ENCODE results near the gene PLCD4. TPM values are rescaled to one million over a fixed set of nuclear protein-coding genes. Genes with fewer than 3 reads are reported as not detected.
A peak's percentile ranks its signal among the peaks of the same experiment; 100 is the strongest.

PLCD4 gene
- total and polyA plus RNA-seq, 10 of the 15 experiments (the other 5 are each of a cell fraction or from before 2014, with no cell fraction given), result under 0.01 to 1.5 (median 0.23) TPM; not detected in 2

DNA sequence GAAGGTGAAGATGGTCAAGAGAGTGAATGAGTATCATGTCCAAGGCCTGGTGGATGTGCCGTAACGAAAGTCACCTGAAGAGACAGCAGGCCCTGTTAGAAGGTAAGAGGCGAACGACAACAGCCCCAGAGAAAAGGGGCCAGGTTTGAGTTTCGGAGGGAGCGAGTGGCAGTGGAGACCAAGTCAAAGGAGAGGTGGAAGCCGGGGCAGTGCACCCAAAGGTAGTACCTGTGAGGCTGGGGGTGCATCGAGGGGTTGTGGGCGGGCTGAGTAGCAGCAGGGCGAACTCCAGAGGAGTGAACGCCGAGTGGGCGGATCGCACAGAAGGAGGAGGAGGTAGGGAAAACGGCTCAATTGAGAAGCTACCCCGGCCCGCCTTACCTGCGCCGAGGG lies 39.9 kb upstream of the PLCD4 start (continued):
- no peak for TF ChIP-seq ZNF687 (IDR thresholded peaks at IDR 0.05)

GRCh38 chr2:218568190-218569037 lies 39.3 kb upstream of the PLCD4 start, which contains the start of the genes CNOT9 and USP37:
CNOT9 (plus strand) TSS chr2:218568839; CDS start chr2:218568955, 116 bp downstream.
USP37 (minus strand) TSS chr2:218568351; CDS start chr2:218558653, 9,698 bp downstream.
- no TSS peak for BruUV-seq (replicated peaks)
- H2AFZ ChIP-seq (ENCODE audit: control insufficient read depth, low read depth, low read length), result peak within 1 kb of the TSS; percentile 98
- FAIRE-seq (peak; percentile 91), ATAC-seq (peak; percentile 84), DNase-seq (ENCODE audit: low read depth, low spot score) (peak; percentile 94)
- peak within 1 kb of the TSS; percentile 95 for H3K4me3 ChIP-seq
- ChIA-PET SMC1A (ENCODE audit: uncharacterized antibody, unreplicated experiment) (interaction anchor here (1.0 kb wide), 1 partner anchor 91 kb away, joined by 3 read pairs; the partner anchor contains the start of genes BCS1L and ZNF142), CTCF (interaction anchor here (1.4 to 1.8 kb wide), 2 partner anchors 11 to 80 kb away, joined by 3 read pairs; no protein-coding TSS in a partner anchor), RAD21 (ENCODE audit: unreplicated experiment) (no interaction called here), POLR2A (interaction anchor here (0.7 to 1.1 kb wide), 3 partner anchors 10 to 91 kb away, joined by 3 to 6 read pairs (median 4); partner anchors contain the start of genes BCS1L and ZNF142)
- peaks cover 94% of the 10 kb centered on the region for H3K79me2 ChIP-seq (ENCODE audit: control insufficient read depth, insufficient read depth, low read length)
- H3K4me2 ChIP-seq (ENCODE audit: control insufficient read depth, insufficient read depth), result peak within 1 kb of the TSS; percentile 96
- H3K27me3 ChIP-seq (replicated peaks in 1 of 2; ENCODE audit: control insufficient read depth in 2 of 2, insufficient read depth in 2 of 2, low read length in 1 of 2), result no peaks in the 10 kb centered on the region
- no peaks in the 10 kb centered on the region for H4K20me1 ChIP-seq (ENCODE audit: control insufficient read depth, insufficient read depth)
- WGBS (ENCODE audit: insufficient coverage, insufficient replicate concordance, low lambda C conversion rate, missing lambda C conversion rate), result 2% methylated on average over 66 of the region's 77 CpGs
- H3K9ac ChIP-seq (ENCODE audit: control insufficient read depth, insufficient read depth, low read length), result peak within 1 kb of the TSS; percentile 83
- in situ Hi-C loops (cut with MboI) (no loop called here), intact Hi-C loops (cut with micrococcal nuclease; ENCODE audit: unreplicated experiment) (loop anchor here (1.0 to 5.0 kb wide), 4 partner anchors 51 to 328 kb away; partner anchors contain the start of genes AAMP, CTDSP1 and PNKD)
- H3K4me1 ChIP-seq (ENCODE audit: control insufficient read depth, insufficient read depth, low read length), result peaks cover 8% of the 10 kb centered on the region; the same call in 1 of the 2 replicates
- peak within 1 kb of the TSS; percentile 98 for H3K27ac ChIP-seq (ENCODE audit: control insufficient read depth, insufficient read depth)
- no peaks in the 10 kb centered on the region for H3K9me3 ChIP-seq (replicated peaks; ENCODE audit: control insufficient read depth, insufficient read depth, low read length)
- peaks cover 0 to 8% of the 10 kb centered on the region in 2 experiments; a peak in 2 of 4 replicates for H3K36me3 ChIP-seq (ENCODE audit: control insufficient read depth in 2 of 2, insufficient read depth in 2 of 2, low read length in 1 of 2)
- TF ChIP-seq MXI1 (IDR thresholded peaks at IDR 0.05; ENCODE audit: low read depth, low read length) (peak; percentile 21), BACH1 (IDR thresholded peaks at IDR 0.05; ENCODE audit: borderline replicate concordance) (peak; percentile 80), NR2C1 (IDR thresholded peaks at IDR 0.05) (peak; percentile 100), NRF1 (conservative IDR thresholded peaks at IDR 0.05; ENCODE audit: low read depth, low read length) (peak; percentile 69), EGR1 (IDR thresholded peaks at IDR 0.05; ENCODE audit: borderline replicate concordance in 1 of 2, low read depth in 2 of 2, low read length in 2 of 2) (peak; percentile 86 to 93), HDGF (IDR thresholded peaks at IDR 0.05) (peak; percentile 89), NR2C2 (IDR thresholded peaks at IDR 0.05; ENCODE audit: borderline replicate concordance, control insufficient read depth, insufficient read length, low read depth) (peak; percentile 98), PML (IDR thresholded peaks at IDR 0.05; ENCODE audit: low read length) (no peak), HCFC1 (IDR thresholded peaks at IDR 0.05; ENCODE audit: low read length) (peak; percentile 57), YY1 (IDR thresholded peaks at IDR 0.05; ENCODE audit: low read depth, low read length) (peak; percentile 89), CHD2 (IDR thresholded peaks at IDR 0.05; ENCODE audit: borderline replicate concordance, low read depth, low read length) (peak; percentile 54), MEF2A (IDR thresholded peaks at IDR 0.05; ENCODE audit: insufficient read depth, low read depth, low read length) (0 out of 2 replicates have a peak, but pooled peaks have one; percentile 28), SIX5 (IDR thresholded peaks at IDR 0.05; ENCODE audit: low read depth, low read length, severe bottlenecking) (peak; percentile 30), BMI1 (IDR thresholded peaks at IDR 0.05; ENCODE audit: borderline replicate concordance) (no peak), MEF2B (IDR thresholded peaks at IDR 0.05; ENCODE audit: partially characterized antibody, poor library complexity, severe bottlenecking) (peak; percentile 70), WRNIP1 (IDR thresholded peaks at IDR 0.05; ENCODE audit: borderline replicate concordance, low read depth, low read length) (no peak)
- TF ChIP-seq, protein P1, sequence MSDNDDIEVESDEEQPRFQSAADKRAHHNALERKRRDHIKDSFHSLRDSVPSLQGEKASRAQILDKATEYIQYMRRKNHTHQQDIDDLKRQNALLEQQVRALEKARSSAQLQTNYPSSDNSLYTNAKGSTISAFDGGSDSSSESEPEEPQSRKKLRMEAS (IDR thresholded peaks at IDR 0.05; ENCODE audit: low read depth, low read length), result peak; percentile 61; the same call in 1 of the 2 replicates

All from GM12878 (cell line).